GM21447 (cell line): Measurements from ENCODE around the gene GPLD1.
"Not testable (repeated sequence)": the region's sequence is repeated elsewhere in the genome, so short reads cannot be mapped to it uniquely, and the experiment has no call there.

Experiments
- ATAC-seq: cut with Tn5 transposase; IDR thresholded peaks from one replicate; pipeline ENCODE4 v1.9.1; 2021; ENCODE audit not compliant: unreplicated experiment

Gene GPLD1

DNA sequence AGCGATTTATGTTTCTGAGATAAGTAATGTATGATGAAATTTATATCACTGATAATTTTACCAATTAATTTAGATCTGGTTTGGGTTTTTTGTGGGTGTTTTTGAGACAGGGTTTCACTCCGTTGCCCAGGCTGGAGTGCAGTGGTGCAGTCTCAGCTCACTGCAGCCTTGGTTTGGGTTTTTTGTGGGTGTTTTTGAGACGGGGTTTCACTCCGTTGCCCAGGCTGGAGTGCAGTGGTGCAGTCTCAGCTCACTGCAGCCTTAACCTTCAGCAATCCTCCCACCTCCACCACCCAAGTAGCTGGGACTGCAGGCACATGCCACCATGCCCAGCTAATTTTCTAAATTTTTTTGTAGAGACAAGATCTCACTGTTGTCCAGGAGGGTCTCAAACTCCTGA, 73.6 kb downstream of the GPLD1 start:
- peak; percentile 64 for ATAC-seq

DNA sequence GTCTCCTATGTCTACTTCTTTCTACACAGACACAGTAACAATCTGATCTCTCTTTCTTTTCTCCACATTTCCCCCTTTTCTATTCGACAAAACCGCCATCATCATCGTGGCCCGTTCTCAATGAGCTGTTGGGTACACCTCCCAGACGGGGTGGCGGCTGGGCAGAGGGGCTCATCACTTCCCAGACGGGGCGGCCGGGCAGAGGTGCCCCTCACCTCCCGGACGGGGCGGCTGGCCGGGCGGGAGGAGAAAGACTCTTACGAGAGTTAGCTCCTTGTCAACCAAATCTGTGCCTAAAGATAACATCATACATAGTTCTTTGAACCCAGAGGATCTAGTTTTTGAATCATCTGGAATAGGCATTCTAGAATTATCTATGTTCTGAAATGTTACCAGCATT, 74.8 kb downstream of the GPLD1 start:
- not testable (repeated sequence) for ATAC-seq

DNA sequence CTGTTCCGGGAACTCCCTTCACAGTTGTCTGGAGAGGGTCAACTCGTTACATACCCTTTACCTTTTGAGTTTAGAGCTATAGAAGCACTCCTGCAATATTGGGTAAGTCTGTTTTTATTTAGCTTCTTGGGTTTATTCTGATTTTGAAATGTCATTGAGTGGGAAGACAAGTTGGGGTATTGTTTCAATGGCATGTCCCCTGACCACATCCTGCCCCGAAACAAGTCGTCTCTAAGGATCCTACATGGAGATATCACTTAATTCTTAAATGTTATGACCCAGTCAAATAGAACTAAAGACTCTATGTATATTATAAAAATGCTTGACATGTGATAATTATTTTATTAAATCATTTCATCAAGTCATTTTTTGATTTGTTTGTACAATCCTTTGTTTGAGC, 77.1 kb downstream of the GPLD1 start:
- no peak for ATAC-seq

DNA sequence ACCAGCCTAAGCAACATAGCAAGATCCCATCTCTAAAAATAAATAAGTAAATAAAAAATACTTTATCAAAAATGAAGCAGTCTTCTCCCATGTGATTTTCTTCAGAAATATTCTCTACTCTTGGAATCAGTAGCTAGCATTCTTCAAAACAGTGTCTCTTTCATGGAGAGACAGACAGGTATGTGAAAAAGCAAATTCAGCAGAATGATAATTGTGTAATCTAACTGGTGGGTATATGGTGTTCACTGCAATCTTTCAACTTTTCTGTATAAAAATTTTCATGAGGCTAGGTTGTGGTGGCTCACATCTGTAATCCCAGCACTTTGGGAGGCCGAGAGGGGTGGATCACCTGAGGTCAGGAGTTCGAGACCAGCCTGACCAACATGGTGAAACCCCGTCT, 78.8 kb downstream of the GPLD1 start:
- ATAC-seq, result no peak

DNA sequence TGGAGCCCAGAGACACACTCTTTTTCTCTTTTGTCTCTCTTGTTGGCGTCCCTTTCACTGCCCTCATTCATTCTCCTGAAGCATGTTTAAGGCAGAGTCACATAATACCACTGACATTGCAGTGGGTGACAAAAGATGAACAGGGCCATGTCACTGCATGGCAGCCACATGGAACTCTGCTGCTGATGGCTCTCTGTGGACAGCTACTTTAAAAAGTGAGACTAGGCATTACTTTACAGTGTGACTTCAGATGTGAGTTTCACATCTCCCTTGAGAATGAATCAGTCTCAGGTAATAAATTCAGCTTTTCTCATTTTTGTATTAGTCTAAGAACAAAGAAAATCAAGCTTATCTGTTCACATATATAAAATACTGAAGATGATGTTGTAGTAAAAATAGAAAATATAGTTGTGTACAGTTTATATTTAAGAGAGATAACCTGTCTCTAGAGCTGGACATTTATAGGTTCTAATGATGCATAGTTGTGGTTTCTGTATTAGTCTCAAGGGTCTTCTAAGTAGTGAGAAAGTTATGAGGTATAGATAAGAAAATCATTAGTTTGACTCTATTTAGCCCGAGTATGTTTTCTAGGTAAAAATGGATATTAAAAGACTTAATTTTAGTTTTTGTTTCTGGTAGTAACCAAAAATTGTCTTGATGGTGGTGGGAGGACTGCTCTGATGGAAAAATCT, 80.5 kb downstream of the GPLD1 start:
- peak; percentile 79 for ATAC-seq

DNA sequence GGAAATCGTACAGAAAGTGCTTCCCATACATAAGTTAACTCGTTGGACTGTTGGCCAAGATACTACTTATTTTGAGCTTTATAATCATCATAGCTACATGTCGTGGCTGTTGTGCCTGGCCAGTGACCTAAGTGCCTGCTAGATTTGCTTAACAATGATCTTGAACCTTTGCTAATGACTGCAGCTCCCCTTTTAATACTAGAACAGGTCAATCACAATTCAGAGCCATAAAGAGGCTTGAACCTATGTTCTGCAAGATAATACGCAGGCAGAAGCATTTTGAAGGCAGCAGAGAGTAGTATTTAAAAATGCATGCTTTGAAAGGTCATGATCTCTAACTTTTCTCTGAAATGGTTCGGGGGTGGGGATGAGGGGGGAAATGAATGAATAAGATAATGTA, 84.1 kb downstream of the GPLD1 start:
- ATAC-seq, result no peak

DNA sequence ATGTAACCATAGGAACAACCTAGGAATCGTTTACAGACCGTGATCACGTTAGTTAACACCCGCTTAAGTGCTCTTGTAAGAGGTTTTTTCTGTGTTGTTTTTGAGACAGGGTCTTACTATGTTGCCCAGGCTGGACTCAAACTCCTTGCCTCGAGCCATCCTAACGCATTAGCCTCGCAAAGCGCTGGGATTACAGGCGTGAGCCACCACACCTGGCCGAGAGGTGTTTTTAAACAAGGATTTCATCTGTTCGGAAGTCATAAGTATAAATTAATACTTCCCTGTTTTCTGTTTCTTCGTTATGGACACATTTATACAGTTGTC, 85.9 kb downstream of the GPLD1 start:
- ATAC-seq, result no peak

DNA sequence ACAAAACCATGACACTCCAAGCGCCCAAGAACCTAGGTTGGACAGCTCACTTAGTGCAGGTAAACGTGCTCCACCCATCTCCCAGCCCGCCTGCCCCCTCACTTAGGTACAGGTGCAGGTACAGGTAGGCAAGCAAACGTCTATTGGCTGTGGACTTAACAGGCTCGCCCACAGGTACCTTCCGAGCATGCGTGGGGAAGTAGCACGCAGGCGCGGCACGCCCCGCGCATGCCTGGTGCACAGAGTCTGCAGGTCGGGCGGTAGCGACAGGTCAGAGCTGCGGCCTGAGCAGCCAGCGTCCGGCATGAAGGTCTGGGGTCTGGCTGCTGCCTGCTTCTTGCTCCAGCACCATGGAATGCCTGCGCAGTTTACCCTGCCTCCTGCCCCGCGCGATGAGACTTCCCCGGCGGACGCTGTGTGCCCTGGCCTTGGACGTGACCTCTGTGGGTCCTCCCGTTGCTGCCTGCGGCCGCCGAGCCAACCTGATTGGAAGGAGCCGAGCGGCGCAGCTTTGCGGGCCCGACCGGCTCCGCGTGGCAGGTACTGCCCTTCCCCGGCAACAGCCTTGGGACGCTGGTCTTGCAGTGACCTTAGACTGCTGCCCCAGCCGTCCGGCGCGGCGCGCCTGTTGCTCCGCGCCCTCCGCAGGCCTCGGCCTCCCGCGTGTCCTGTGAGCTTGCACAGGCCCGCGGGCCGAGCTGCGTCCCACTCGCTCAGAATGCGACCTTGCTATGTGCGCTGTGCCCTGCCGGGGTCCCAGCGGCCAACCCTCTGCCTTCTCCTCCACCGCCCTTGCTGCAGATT, 86.5 kb downstream of the GPLD1 start, which contains the start of gene MRS2:
TSS of gene MRS2 (plus strand) at position 240 of the 804 bp plus-strand sequence. CDS start at position 351, 111 bp downstream.
- peak; percentile 94 for ATAC-seq

DNA sequence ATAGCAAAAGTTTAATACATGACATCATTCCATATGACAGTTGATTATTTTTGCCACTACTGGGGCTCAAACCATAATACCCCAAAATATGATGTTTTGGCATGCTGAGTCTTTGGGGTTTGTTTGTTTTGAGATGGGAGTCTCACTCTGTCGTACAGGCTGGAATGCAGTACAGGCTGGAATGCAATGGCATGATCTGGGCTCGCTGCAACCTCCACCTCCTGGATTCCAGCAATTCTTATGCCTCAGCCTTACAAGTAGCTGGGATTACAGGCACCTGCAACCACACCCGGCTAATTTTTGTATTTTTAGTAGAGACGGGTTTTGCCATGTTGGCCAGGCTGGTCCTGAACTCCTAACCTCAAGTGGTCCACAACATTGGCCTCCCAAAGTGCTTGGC, 87.9 kb downstream of the GPLD1 start:
- ATAC-seq, result no peak

DNA sequence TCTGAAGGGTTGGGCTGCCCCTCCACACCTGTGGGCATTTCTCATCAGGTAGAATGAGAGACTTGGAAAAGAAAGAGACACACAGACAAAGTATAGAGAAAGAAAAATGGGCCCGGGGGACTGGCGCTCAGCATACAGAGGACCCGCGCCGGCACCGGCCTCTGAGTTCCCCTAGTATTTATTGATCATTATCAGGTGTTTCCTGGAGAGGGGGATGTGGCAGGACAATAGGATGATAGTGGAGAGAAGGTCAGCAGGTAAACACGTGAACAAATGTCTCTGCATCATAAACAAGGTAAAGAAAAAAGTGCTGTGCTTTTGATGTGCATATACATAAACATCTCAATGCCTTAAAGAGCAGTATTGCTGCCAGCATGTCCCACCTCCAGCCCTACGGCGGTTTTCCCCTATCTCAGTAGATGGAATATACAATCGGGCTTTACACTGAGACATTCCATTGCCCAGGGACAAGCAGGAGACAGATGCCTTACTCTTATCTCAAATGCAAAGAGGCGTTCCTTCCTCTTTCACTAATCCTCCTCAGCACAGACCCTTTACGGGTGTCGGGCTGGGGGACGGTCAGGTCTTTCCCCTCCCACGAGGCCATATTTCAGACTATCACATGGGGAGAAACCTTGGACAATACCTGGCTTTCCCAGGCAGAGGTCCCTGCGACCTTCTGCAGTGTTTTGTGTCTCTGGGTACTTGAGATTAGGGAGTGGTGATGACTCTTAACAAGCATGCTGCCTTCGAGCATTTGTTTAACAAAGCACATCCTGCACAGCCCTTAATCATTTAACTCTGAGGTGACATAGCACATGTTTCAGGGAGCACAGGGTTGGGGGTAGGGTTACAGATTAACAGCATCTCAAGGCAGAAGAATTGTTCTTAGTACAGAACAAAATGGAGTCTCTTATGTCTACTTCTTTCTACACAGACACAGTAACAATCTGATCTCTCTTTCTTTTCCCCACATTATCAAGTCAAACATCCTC, 89.0 kb downstream of the GPLD1 start:
- ATAC-seq, result not testable (repeated sequence)

DNA sequence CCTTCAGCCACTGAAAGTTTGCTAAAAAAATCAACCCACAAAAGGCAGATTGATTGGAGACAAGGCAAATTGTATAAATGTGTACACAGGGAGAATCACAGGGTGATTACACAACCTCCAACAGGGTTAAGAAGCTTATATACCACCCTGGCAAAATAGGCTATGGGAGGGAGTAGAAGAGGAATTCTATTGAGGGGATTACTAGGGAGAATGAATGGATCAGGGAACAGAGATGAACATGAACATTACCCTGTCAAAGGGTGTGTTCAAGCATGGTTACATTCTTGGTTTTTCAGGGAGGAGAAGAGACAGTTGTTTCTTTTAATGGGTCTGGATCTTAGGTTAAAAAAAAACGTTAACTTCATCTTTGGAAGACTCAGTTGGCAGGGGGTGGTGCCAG, 91.7 kb downstream of the GPLD1 start:
- no peak for ATAC-seq

DNA sequence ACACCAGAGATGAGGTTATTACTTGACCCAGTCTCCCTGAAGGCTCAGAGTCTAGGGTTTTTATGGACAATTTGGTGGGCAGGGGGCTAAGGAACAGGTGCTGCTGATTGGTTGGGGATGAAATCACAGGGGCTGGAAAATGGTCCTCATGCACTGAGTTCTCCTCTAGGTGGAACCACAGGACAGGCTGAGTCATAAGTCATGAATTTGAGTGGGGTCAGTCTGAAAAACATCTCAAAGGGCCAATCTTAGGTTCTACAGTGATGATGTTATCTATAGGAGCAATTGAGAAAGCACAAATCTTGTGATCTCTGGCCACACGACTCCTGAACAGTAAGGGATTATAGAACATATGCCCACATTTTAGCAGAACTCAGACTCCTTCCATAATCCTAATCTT, 92.6 kb downstream of the GPLD1 start:
- ATAC-seq, result no peak

DNA sequence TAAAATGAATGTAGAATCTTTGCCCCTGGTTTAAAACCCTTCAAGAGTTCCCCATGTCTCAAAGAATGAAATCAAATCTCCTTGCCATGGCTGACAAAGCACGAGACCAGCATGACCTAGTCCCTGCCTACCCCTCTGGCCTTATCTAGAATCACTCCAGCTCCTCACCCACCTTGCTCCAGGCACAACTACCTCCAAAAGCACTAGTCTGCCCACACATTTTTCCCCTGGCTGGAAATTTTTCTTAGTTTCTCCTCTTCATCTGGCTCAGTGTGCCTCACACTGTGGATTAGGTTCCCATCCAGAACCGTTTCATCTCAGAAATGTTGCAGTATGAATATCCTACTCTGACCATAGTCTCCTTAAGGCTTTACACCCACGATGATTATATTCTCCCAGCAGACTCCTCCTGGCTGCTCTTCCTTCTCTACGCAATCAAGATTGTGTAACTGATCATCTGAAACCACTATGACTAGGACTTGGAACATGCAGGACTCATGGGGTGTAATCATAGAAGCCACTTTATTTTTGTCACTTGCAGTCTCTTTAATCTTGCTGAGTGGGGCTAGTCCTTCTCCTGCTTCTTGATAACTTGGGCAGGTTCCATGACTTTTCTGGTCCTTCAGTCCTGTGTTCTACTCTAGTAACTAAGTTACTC, 94.5 kb downstream of the GPLD1 start:
- ATAC-seq, result no peak

DNA sequence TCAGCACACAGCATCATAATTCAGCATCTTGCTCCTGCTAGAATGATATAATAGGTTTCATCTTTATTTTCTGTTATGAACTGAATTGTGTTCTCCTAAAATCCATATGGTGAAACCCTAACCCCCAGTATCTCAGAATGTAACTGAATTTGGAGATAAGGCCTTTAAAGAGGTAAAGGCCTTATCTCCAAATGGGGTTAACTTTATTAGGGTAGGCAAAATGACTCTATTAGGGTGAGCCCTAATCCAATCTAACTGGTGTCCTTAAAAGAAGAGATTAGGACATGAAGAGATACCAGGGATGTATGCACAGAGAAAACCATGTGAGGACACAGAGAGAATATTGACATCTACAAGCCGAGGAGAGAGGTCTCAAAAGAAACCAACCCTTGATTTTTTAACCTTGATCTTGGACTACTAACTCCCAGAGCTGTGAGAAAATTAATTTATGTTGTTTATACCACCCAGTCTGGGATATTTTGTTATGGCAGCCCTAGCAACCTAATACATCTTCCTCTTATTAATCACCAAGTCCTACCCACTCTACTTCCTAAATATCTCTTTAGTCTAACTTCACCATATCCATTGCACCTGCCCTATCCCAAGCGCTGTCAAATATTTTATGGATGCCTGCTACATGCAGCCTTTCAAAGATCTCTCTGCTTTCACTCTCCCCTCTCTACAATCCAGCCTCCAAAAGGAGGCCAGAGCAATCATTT, 95.2 kb downstream of the GPLD1 start:
- no peak for ATAC-seq

DNA sequence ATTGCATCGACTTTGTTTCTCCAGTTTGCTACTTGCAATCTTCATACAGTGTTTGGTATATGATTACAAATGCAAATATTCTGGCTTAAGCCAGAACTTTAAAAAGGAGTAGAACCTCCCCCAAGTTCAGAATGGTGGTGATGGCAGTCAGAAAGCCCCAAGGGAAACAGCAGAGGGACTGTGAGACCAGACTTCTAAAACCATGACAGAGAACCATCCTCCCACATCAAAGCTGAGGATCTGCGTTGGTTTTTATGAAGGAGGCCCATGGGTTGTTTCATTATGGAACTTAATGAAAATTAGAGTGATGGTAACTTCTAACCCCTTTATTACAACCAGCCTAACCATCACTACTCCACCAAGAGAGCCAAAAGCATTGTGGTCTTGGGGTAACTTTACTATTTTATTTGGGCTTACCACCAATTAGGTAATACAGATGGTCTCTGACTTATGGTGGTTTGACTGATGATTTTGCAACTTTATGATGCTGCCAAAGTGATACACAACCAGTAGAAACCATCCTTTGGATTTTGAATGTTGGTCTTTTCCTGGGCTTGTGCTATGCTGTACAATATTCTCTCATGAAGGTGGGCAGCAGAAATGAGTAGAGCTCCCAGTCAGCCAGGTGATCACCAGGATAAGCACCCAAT, 97.5 kb downstream of the GPLD1 start:
- peak; percentile 83 for ATAC-seq

DNA sequence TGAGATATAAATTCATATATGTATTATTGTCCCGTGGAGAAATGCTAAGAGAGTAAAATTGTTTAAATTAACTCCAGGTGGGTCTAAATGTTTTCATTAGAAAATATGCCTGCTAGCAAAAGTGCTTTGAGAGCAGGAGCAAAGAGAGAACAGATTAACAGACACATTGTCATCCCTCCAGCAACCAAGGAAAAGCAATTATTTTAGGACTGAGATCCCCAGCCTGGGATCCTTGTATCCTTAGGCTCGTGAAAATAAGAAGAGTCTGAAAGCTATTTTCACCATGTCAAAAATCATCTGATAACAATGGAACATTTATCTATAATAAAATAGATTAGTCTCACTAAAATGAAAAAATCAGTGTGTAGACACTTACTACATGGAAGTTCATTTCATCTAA, 98.2 kb downstream of the GPLD1 start:
- no peak for ATAC-seq

DNA sequence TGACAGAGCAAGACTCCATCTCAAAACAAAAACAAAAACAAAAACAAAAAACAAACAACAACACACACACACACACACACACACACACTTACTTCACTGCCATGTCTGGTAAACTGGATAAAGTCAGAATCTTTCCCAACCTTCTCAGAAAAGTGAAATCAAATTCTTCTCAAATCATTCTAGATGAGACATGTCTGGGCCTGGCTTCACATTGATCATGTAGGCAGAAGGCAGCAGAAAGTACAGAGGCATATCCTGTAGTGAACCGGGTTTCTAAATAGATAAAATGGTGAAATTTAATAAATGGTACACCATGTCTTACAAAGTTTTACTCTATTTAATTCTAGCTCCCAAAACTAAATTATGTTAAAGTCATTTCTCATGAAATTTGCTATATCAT, 101.6 kb downstream of the GPLD1 start:
- no peak for ATAC-seq

DNA sequence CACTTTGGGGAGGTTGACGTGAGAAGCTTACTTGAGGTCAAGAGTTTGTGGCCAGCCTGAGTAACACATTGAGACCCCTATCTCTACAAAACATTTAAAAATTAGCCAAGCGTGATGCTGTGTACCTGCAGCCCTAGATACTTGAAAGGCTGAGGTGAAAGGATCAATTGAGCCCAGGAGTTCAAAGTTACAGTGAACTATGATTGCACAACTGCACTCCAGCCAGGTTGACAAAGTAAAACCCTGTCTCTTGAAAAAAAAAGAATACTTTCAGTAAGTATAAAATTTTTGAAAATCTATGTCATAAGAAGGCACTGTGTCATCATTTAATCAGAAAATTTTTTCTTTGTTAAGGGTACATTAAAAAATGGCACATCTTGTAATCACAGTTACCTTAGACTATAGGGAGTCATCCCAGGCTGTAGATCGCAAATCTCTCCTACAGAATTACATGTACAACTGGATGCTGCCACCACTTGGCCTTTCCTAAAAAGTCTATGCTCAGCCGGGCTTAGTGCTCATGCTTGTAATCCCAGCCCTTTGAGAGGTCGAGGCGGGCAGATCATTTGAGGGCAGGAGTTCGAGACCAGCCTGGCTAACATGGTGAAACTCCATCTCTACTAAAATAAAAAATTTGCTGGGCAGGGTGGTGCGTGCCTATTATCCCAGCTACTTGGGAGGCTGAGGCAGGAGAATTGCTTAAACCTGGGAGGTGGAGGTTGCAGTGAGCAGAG, 103.7 kb downstream of the GPLD1 start:
- no peak for ATAC-seq
